GM11168 (cell line): ENCODE results near the gene RPL23.

Source experiments
- in situ Hi-C: fragments of 300-500 bp; cut with MboI; formaldehyde crosslinking; loops from one replicate; pipeline ENCODE4 v1.12.0; 2022; ENCODE audit warnings: low sequenced_read_pairs; ENCODE audit not compliant: unreplicated experiment

Gene RPL23

GRCh38 chr17:38853292-38854219 lies at the start of gene RPL23:
RPL23 (minus strand) TSS chr17:38853721; CDS start chr17:38853710, 11 bp downstream.
- in situ Hi-C loops: no loop called here

DNA sequence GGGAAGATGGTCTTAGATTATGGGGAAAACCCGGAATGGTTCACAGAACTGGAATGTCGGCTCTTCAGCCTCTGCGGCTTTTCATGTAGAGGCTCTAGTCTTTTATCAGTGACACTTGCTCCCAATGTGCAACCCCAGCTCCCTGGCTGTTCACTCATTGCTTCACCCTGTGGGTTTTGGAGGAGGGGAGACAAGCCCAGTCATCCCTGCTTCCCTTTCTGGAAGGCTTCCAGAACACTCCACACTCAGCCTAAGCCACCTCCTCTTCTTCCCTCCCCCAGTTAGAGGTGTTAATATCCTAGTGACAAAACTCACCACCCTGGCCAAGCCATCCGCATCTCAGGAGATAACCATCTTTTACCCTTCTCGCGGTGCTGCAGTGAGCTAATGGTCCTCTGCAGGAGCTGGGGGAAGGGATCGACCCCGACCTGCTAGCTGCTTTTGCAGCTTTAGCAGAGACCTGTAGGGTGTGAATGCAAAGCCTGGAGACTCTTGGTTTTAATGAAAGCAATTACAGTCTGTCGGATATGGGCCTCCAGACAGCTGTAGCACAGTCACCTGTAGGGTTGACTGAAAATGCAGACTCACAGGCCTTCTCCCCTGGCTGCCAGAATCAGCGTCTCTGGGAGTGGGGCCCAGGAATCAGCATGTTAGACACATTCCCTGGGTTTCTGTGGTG lies 47.6 kb upstream of the RPL23 start:
- in situ Hi-C loops: no loop called here

GRCh38 chr17:38899421-38899820 lies 45.9 kb upstream of the RPL23 start:
- in situ Hi-C loops: no loop called here

- in situ Hi-C loops: no loop called here
Observed at GRCh38 chr17:38898812-38899348, 45.4 kb upstream of the RPL23 start.

- in situ Hi-C loops: no loop called here
Observed at GRCh38 chr17:38898291-38898679, 44.8 kb upstream of the RPL23 start.

GRCh38 chr17:38897671-38898290 lies 44.3 kb upstream of the RPL23 start:
- in situ Hi-C loops: no loop called here

DNA sequence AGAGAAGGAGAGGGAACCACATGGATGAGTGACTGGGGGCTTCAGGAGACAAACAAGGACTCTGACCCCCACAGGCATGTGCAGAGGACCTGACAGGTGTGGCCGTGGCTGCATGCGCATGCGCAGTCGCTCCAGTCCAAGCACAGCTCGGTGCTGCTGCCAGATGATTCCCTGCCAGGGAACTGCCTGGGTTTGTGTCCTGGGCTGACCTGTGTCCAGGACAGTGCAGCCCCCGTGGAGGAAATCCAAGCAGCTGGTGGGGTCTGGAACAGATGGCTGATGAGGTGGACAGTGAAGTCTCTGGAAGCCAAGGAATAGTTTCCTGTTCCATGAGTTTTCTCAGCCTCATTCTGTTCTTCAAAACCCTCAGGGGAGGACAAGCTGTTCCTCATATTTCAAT lies 43.7 kb upstream of the RPL23 start:
- in situ Hi-C loops: no loop called here

DNA sequence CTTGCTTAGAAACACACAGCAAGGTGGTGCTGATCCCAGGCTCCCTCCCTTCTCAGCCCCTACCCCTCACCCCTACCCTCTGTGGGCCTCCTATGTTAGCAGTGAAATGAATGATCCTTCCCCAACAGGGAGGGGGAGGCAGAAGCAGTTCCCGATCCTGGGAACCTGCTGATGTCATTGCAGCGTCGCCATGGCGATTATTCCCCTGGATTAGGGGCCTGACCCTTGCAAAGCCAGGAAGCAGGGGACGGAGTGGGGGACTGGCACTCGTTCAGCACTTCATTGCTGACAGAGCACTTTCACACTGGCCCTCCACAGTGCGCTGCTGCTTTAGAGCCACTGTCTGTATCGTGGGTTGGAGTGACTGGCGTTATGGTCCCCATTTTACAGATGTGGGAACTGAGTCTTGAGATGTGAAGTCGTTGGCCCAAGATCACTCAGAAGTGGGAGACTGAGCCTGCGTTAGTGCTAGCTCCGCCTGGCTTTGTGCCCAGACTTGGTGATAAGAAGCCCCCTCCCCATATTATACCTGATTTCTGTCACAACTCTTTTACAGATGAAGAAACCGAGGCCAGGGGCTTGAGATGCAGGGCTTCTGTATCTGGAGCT lies 42.9 kb upstream of the RPL23 start:
- in situ Hi-C loops: no loop called here

- in situ Hi-C loops: no loop called here
Observed at GRCh38 chr17:38894276-38894675, 40.8 kb upstream of the RPL23 start.

DNA sequence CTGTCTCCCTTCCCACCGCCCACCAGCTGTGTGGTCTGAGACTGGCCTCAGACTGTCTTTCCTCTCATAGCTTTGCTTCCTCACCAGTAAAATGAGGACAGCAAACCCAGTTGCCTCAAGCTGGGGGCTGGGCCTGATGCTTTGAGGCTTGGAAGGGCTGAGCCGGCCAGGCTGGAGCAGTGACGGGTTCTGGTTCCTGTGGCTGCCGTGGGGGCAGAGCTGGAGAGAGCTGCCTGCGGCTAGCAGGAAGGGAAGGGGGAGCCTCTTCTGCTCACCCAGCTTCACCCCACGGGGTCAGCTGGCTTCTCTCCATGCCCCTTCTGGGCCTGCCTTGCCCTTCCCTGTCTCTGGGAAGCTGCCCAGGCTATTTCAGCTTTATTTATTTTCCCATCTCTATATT lies 40.1 kb upstream of the RPL23 start:
- in situ Hi-C loops: no loop called here

DNA sequence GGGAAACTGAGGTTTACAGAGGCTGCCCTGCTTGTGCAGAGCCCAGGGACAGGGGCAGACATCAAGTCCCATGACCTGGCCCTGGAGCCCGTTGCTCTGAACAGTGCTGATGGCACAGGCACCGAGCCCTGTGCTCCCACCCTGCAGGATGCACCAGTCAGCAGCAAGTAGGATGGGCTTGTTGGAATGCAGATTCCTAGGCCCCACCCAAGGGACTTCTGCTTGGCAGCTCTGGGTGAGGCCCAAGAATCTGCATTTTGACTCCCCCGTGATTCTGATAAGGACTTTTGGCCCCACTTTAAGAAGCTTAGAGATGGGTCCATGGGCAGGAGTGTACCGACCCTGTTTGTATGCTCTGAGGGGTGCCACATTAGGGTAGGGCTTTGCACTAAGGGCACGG lies 39.6 kb upstream of the RPL23 start:
- in situ Hi-C loops: no loop called here

DNA sequence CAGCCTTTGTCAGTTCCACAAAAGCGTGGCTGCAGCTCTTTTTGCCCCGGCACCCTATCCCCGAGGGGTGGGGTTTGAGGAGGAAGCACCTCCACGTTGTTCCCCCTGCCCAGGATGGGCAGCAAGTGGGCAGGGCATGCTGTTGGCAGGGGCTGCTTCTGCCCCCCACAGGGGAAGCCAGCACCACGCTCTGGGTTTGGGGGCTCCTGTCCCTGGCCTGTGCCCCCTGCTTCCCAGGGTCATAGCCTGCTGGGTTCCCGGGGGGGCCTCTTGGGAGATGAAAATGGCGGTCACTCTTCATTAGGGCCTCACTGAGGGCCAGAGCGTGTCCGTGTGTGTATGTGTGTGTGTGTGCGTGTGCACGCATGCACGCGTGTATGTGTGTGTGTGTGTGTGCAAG lies 39.1 kb upstream of the RPL23 start:
- in situ Hi-C loops: no loop called here

- in situ Hi-C loops: no loop called here
Observed at GRCh38 chr17:38892083-38892482, 38.6 kb upstream of the RPL23 start.

- in situ Hi-C loops: no loop called here
Observed at GRCh38 chr17:38891441-38891840, 37.9 kb upstream of the RPL23 start.

GRCh38 chr17:38890410-38890746 lies 36.9 kb upstream of the RPL23 start:
- in situ Hi-C loops: no loop called here

GRCh38 chr17:38889745-38890409 lies 36.4 kb upstream of the RPL23 start:
- in situ Hi-C loops: no loop called here

- in situ Hi-C loops: no loop called here
Observed at GRCh38 chr17:38888842-38889241, 35.3 kb upstream of the RPL23 start.

DNA sequence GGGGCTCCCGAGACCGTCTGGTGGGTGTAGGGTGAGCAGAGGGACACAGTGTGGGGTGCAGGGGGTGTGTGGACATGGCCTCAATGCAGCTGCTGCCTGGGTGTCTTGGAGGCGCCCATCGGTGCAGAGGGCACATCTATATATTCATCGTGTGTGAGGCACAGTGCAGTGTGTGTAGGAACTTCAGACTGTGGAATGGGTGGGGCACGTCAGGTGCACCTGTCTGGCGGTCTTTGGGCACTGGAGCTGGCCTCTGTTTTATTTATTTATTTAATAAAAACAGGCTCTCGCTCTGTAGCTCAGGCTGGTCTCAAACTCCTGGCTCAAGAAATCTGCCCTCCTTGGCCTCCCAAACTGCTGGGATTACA lies 33.1 kb upstream of the RPL23 start:
- in situ Hi-C loops: no loop called here

GRCh38 chr17:38885728-38886642 lies 32.5 kb upstream of the RPL23 start:
- in situ Hi-C loops: no loop called here
